PC-3 (cell line): ENCODE measurements around the gene PUS10. TPM values are rescaled to one million over a fixed set of nuclear protein-coding genes. Genes with fewer than 3 reads are reported as not detected.
"Not testable (repeated sequence)": the region's sequence is repeated elsewhere in the genome, so short reads cannot be mapped to it uniquely, and the experiment has no call there.

Source experiments
- ATAC-seq: fragments of 200-7000 bp; cut with Tn5 transposase; 2 replicates; pipeline ENCODE4 v1.9.1; 2020; ENCODE audit warnings: mild to moderate bottlenecking, moderate library complexity
- BruUV-seq: library from RNA; stranded (reverse); fragments of 400-500 nt; replicated peaks from 2 replicates; lab custom pipeline; 2021; lab: Mats Ljungman, UMichigan
- CTCF ChIA-PET: fragments of 300-600 bp; sonication (Branson Sonifier 250); formaldehyde crosslinking; loops from one replicate; lab custom pipeline; 2022; ENCODE audit warnings: antibody characterized with exemption; lab: Charles Lee
- POLR2A ChIA-PET: fragments of 300-600 bp; sonication (Branson Sonifier 250); formaldehyde crosslinking; loops from one replicate; lab custom pipeline; 2022; ENCODE audit warnings: antibody characterized with exemption; ENCODE audit not compliant: unreplicated experiment; lab: Charles Lee
- DNase-seq: peaks from one replicate; pipeline ENCODE4 v3.0.0-alpha.2; 2015
- H2AFZ ChIP-seq: fragments of 300-600 bp; sonication (generic); 2 replicates; pipeline ENCODE4 v1.6.0; 2016; ENCODE audit warnings: antibody characterized with exemption, low read length
- H3F3A ChIP-seq: fragments of 300-600 bp; sonication (generic); one replicate; pipeline ENCODE4 v1.6.0; 2017; ENCODE audit warnings: antibody characterized with exemption, low read length, control low read depth, mild to moderate bottlenecking; ENCODE audit not compliant: unreplicated experiment
- H3K27ac ChIP-seq: fragments of 300-600 bp; sonication (generic); 2 replicates; pipeline ENCODE4 v1.5.1; 2016; ENCODE audit warnings: mild to moderate bottlenecking, low read length
- H3K27me3 ChIP-seq: fragments of 300-600 bp; sonication (generic); 2 replicates; pipeline ENCODE4 v1.6.1; 2016; ENCODE audit warnings: low read length, mixed read lengths
- H3K36me3 ChIP-seq: fragments of 300-600 bp; sonication (generic); 2 replicates; pipeline ENCODE4 v1.6.1; 2016; ENCODE audit warnings: low read depth, mixed run types, low read length, mixed read lengths
- H3K4me1 ChIP-seq: fragments of 300-600 bp; sonication (generic); 2 replicates; pipeline ENCODE4 v1.5.1; 2016; ENCODE audit warnings: low read length; ENCODE audit not compliant: insufficient read depth
- H3K4me2 ChIP-seq: fragments of 300-600 bp; sonication (generic); 2 replicates; pipeline ENCODE4 v1.6.0; 2016; ENCODE audit warnings: low read length
- H3K4me3 ChIP-seq: fragments of 300-600 bp; sonication (generic); 2 replicates; pipeline ENCODE4 v1.5.1; 2016; ENCODE audit warnings: mild to moderate bottlenecking, low read length, mixed read lengths
- H3K79me2 ChIP-seq: fragments of 300-600 bp; sonication (generic); 2 replicates; pipeline ENCODE4 v1.6.1; 2017; ENCODE audit warnings: low read length, mixed read lengths
- H3K9ac ChIP-seq: fragments of 300-600 bp; sonication (generic); 2 replicates; pipeline ENCODE4 v1.6.0; 2016; ENCODE audit warnings: mild to moderate bottlenecking, low read length
- H3K9me2 ChIP-seq: fragments of 300-600 bp; sonication (generic); replicated peaks from 2 replicates; pipeline ENCODE4 v1.6.1; 2016; ENCODE audit warnings: mixed run types, low read length, mixed read lengths
- H3K9me3 ChIP-seq: fragments of 300-600 bp; sonication (generic); 2 replicates; pipeline ENCODE4 v1.6.1; 2016; ENCODE audit warnings: low read length, mixed read lengths
- H4K20me1 ChIP-seq: fragments of 300-600 bp; sonication (generic); 2 replicates; pipeline ENCODE4 v1.6.1; 2016; ENCODE audit warnings: low read length, mixed read lengths
- CTCF ChIP-seq: fragments of 300-600 bp; sonication (generic); conservative IDR thresholded peaks from 2 replicates; pipeline ENCODE4 v1.5.1; 2017; ENCODE audit warnings: antibody characterized with exemption, low read depth, mild to moderate bottlenecking, low read length
- EZH2 ChIP-seq: fragments of 300-600 bp; sonication (generic); IDR thresholded peaks from one replicate; pipeline ENCODE4 v1.6.1; 2017; ENCODE audit warnings: antibody characterized with exemption, mild to moderate bottlenecking, low read length; ENCODE audit not compliant: unreplicated experiment
- EZH2phosphoT487 ChIP-seq: fragments of 300-600 bp; sonication (generic); IDR thresholded peaks from 2 replicates; pipeline ENCODE4 v1.6.1; 2018; ENCODE audit warnings: mild to moderate bottlenecking, antibody characterized with exemption, low read length, borderline replicate concordance
- intact Hi-C: fragments of 100-400 bp; cut with micrococcal nuclease; formaldehyde crosslinking; loops from 2 replicates; pipeline ENCODE4 v1.9.0; 2023
- total RNA-seq: library from RNA; depleted of rRNA; stranded (reverse); fragments of >200 nt; gene quantifications from 2 replicates; pipeline ENCODE4 v1.2.3, GENCODE V29; 2014

The PUS10 gene
- total RNA-seq, 1 experiment from 2014 or later = 3.6 TPM

- Histone ChIP-seq H2AFZ (no peak overlapping the region), H3K9me3 (no peaks in the 10 kb centered on the region), H3K79me2 (no peaks in the 10 kb centered on the region), H3K4me2 (no peak overlapping the region), H3F3A (no peaks in the 10 kb centered on the region), H3K9me2 (no peaks in the 10 kb centered on the region), H3K36me3 (no peaks in the 10 kb centered on the region), H3K4me1 (peaks cover 8% of the 10 kb centered on the region), H3K9ac (no peak overlapping the region), H3K27me3 (no peaks in the 10 kb centered on the region), H4K20me1 (no peaks in the 10 kb centered on the region), H3K4me3 (no peak overlapping the region), H3K27ac (no peak overlapping the region)
- ATAC-seq (no peak), DNase-seq (no peak)
- no TSS peak for BruUV-seq
- POLR2A ChIA-PET = no interaction called here
- CTCF ChIA-PET = no interaction called here
- no peak for TF ChIP-seq EZH2phosphoT487
- TF ChIP-seq CTCF = no peak
- no peak for TF ChIP-seq EZH2
- intact Hi-C loops = no loop called here
These were observed 33.3 kb downstream of the PUS10 start for GRCh38 chr2:60984720-60985119.

- H3K79me2 ChIP-seq, H3K27me3 ChIP-seq, H3F3A ChIP-seq, H3K4me3 ChIP-seq, H3K36me3 ChIP-seq, H3K9me2 ChIP-seq, H3K9ac ChIP-seq, H3K4me1 ChIP-seq, CTCF ChIA-PET, H3K4me2 ChIP-seq, H4K20me1 ChIP-seq, BruUV-seq, ATAC-seq, H3K27ac ChIP-seq, POLR2A ChIA-PET, H3K9me3 ChIP-seq, DNase-seq, intact Hi-C loops, H2AFZ ChIP-seq: not testable (repeated sequence)
These were observed 36.0 kb downstream of the PUS10 start for GRCh38 chr2:60982066-60982465.

GRCh38 chr2:60980071-60980815 lies 37.8 kb downstream of the PUS10 start:
- Histone ChIP-seq H3K9me2 (no peaks in the 10 kb centered on the region), H2AFZ (no peak overlapping the region), H3K27me3 (no peaks in the 10 kb centered on the region), H3K27ac (no peak overlapping the region), H3K9me3 (no peaks in the 10 kb centered on the region), H3K4me3 (no peak overlapping the region), H3K36me3 (no peaks in the 10 kb centered on the region), H3F3A (no peaks in the 10 kb centered on the region), H3K4me2 (no peak overlapping the region), H3K9ac (no peak overlapping the region), H4K20me1 (no peaks in the 10 kb centered on the region), H3K4me1 (no peaks in the 10 kb centered on the region), H3K79me2 (no peaks in the 10 kb centered on the region)
- no TSS peak for BruUV-seq
- ChIA-PET CTCF (no interaction called here), POLR2A (no interaction called here)
- DNase-seq = no peak
- no peak for TF ChIP-seq EZH2phosphoT487
- TF ChIP-seq CTCF = no peak
- TF ChIP-seq EZH2 = no peak
- ATAC-seq = no peak
- intact Hi-C loops = no loop called here
